ENCODE results near the gene SLC35G2.

SLC35G2 gene

DNA sequence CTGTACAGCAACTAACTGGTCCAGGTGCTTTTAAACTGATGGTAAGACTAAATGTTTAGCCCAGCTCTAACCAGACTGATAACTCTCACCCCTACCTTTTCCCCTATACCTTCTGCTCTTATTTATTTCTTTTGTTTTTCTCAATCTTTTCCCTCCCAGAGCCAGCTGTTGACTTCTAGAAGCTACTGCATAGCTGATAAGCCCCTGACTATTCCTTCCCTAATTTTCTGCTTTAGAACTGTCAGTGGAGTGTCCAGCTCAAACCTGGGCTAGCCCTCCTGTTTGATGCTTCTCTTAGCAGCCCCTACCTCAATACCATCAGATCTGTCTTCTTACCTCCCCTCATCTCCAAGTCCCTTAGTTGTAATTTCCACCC, 20.6 kb downstream of the SLC35G2 start:
- Histone ChIP-seq H3K4me1 (ENCODE audit: insufficient read depth, poor library complexity, severe bottlenecking) (peaks cover 9% of the 10 kb centered on the region), H3K4me3 (ENCODE audit: severe bottlenecking) (no peak overlapping the region), H3K36me3 (ENCODE audit: low read depth) (no peaks in the 10 kb centered on the region), H3K9me3 (ENCODE audit: severe bottlenecking) (no peaks in the 10 kb centered on the region), H3K27ac (ENCODE audit: poor library complexity, severe bottlenecking) (peak overlapping the region; percentile 27), H3K27me3 (ENCODE audit: insufficient read depth, poor library complexity, severe bottlenecking) (no peaks in the 10 kb centered on the region)
- DNase-seq (ENCODE audit: low spot score) (no peak), ATAC-seq (ENCODE audit: low read depth) (no peak)
- TF ChIP-seq, protein P1, sequence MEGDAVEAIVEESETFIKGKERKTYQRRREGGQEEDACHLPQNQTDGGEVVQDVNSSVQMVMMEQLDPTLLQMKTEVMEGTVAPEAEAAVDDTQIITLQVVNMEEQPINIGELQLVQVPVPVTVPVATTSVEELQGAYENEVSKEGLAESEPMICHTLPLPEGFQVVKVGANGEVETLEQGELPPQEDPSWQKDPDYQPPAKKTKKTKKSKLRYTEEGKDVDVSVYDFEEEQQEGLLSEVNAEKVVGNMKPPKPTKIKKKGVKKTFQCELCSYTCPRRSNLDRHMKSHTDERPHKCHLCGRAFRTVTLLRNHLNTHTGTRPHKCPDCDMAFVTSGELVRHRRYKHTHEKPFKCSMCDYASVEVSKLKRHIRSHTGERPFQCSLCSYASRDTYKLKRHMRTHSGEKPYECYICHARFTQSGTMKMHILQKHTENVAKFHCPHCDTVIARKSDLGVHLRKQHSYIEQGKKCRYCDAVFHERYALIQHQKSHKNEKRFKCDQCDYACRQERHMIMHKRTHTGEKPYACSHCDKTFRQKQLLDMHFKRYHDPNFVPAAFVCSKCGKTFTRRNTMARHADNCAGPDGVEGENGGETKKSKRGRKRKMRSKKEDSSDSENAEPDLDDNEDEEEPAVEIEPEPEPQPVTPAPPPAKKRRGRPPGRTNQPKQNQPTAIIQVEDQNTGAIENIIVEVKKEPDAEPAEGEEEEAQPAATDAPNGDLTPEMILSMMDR (IDR thresholded peaks at IDR 0.05; ENCODE audit: poor library complexity, severe bottlenecking), result no peak

DNA sequence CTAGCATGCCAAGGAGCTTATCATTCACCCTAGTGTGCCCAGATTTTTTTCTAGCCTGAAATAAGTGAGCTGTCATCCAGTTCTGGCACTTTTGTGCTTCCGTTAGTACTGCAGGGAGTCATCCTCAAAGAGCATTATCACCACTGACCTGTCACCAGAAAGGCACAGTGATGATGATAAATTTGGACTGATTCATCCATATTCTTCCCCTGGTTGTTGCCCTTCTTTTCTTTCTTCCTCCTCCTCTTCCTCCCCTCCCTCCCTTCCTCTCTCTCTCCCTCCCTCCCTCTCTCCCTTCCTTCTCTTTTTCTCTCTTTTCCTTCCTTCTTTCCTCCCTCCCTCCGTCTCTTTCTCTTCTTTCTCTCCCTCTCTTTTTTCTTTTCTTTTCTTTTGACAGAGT, 21.3 kb downstream of the SLC35G2 start:
- DNase-seq (ENCODE audit: low spot score) (no peak), ATAC-seq (ENCODE audit: low read depth) (no peak)
- no peak overlapping the region for H3K27ac ChIP-seq (ENCODE audit: poor library complexity, severe bottlenecking)
- H3K36me3 ChIP-seq (ENCODE audit: low read depth), result peaks cover 4% of the 10 kb centered on the region; the same call in 1 of the 2 replicates
- peaks cover 9% of the 10 kb centered on the region for H3K4me1 ChIP-seq (ENCODE audit: insufficient read depth, poor library complexity, severe bottlenecking)
- TF ChIP-seq, protein P1 (IDR thresholded peaks at IDR 0.05; ENCODE audit: poor library complexity, severe bottlenecking), result no peak
- H3K4me3 ChIP-seq (ENCODE audit: severe bottlenecking), result no peak overlapping the region
- no peaks in the 10 kb centered on the region for H3K9me3 ChIP-seq (ENCODE audit: severe bottlenecking)
- no peaks in the 10 kb centered on the region for H3K27me3 ChIP-seq (ENCODE audit: insufficient read depth, poor library complexity, severe bottlenecking)

DNA sequence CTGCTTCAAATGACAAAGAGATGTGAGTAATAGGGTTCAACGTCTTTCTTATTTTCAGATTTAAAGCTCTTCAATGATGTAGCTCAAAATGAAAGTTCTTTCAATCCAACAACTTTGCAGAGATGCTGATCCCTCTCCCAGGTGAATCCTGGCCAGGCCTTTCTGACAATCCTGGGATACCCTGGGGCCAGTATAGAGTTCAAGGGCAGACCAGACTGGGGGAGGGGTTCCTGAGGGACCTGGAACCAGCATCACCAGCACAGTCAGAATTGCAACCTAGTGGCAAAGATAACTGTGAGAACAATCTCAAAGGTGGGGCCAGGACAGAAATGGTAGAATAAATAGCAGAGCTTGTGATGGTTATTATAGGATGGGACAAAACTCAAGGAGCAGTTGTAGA, 23.4 kb downstream of the SLC35G2 start:
- Histone ChIP-seq H3K27ac (ENCODE audit: poor library complexity, severe bottlenecking) (no peak overlapping the region), H3K27me3 (ENCODE audit: insufficient read depth, poor library complexity, severe bottlenecking) (no peaks in the 10 kb centered on the region), H3K36me3 (ENCODE audit: low read depth) (peaks cover 6% of the 10 kb centered on the region; the same call in 1 of the 2 replicates), H3K4me3 (ENCODE audit: severe bottlenecking) (no peak overlapping the region), H3K4me1 (ENCODE audit: insufficient read depth, poor library complexity, severe bottlenecking) (peaks cover 9% of the 10 kb centered on the region), H3K9me3 (ENCODE audit: severe bottlenecking) (no peaks in the 10 kb centered on the region)
- ATAC-seq (ENCODE audit: low read depth), result no peak
- no peak for DNase-seq (ENCODE audit: low spot score)
- TF ChIP-seq, protein P1 (IDR thresholded peaks at IDR 0.05; ENCODE audit: poor library complexity, severe bottlenecking), result no peak

DNA sequence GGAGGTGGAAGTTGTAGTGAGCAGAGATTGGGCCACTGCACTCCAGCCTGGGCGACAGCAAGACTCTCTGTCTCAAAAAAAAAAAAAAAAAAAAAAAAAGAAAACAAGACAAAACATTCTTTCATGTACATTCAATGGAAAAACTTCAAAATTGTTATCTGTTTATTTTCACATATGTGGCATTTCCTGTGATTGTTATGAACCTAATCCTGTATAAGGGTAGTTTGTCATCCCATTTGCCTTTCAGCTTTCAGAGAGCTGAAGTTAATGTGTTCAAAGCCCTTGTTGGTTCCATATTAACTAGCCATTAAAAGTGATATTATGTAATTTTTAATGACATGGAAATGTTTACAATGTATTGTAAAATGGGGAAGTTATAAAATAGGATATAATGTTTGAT, 25.8 kb downstream of the SLC35G2 start:
- no peak for ATAC-seq (ENCODE audit: low read depth)
- H3K4me1 ChIP-seq (ENCODE audit: insufficient read depth, poor library complexity, severe bottlenecking), result no peaks in the 10 kb centered on the region
- H3K36me3 ChIP-seq (ENCODE audit: low read depth), result peaks cover 6% of the 10 kb centered on the region; the same call in 1 of the 2 replicates
- H3K27ac ChIP-seq (ENCODE audit: poor library complexity, severe bottlenecking), result no peak overlapping the region
- no peaks in the 10 kb centered on the region for H3K9me3 ChIP-seq (ENCODE audit: severe bottlenecking)
- no peak overlapping the region for H3K4me3 ChIP-seq (ENCODE audit: severe bottlenecking)
- DNase-seq (ENCODE audit: low spot score), result no peak
- H3K27me3 ChIP-seq (ENCODE audit: insufficient read depth, poor library complexity, severe bottlenecking), result no peaks in the 10 kb centered on the region
- TF ChIP-seq, protein P1 (IDR thresholded peaks at IDR 0.05; ENCODE audit: poor library complexity, severe bottlenecking), result no peak

DNA sequence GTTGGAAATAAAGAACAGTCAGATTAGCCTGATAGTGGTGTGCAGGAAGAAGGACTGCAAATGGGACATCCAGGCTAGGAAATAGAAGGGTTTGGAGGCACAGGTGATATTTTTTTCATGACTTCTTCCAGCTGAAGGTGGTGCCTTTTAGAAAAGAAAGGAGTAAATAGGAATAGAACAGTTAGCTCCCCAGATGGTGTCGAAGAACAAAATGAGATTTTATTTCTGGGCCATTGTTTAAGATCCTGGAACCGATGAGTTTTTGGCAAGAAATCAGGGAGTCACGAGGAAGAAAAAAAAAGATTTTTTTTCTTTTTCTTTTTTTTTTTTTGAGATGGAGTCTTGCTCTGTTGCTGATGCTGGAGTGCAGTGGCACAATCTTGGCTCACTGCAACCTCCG, 33.3 kb downstream of the SLC35G2 start:
- Histone ChIP-seq H3K9me3 (ENCODE audit: severe bottlenecking) (no peaks in the 10 kb centered on the region), H3K27ac (ENCODE audit: poor library complexity, severe bottlenecking) (no peak overlapping the region), H3K4me1 (ENCODE audit: insufficient read depth, poor library complexity, severe bottlenecking) (no peaks in the 10 kb centered on the region), H3K36me3 (ENCODE audit: low read depth) (peaks cover 5% of the 10 kb centered on the region; the same call in 1 of the 2 replicates), H3K27me3 (ENCODE audit: insufficient read depth, poor library complexity, severe bottlenecking) (no peaks in the 10 kb centered on the region), H3K4me3 (ENCODE audit: severe bottlenecking) (no peak overlapping the region)
- DNase-seq (ENCODE audit: low spot score), result no peak
- ATAC-seq (ENCODE audit: low read depth), result no peak
- TF ChIP-seq, protein P1 (IDR thresholded peaks at IDR 0.05; ENCODE audit: poor library complexity, severe bottlenecking), result no peak
